Uterus (tissue), 2 donors: ENCODE data around the gene CLK2.

Experiments used
- POLR2A ChIP-seq, 2 donors: fragments of 450-650 bp; IDR thresholded peaks; one replicate each; pipeline ENCODE4 v1.6.1; 2016; ENCODE audit warnings: antibody characterized with exemption in 2 of 2, mild to moderate bottlenecking in 1 of 2, moderate library complexity in 1 of 2
- TF ChIP-seq, protein P1 (sequence below), 4 experiments: fragments of 200-600 bp in 2 of 4; fragments of 450-650 bp in 2 of 4; sonication (generic) in 2 of 4; IDR thresholded peaks; one replicate each; pipeline ENCODE4 v1.5.1; 2016 to 2019; ENCODE audit warnings: antibody characterized with exemption in 4 of 4, mild to moderate bottlenecking in 2 of 4, moderate library complexity in 1 of 4

- TF ChIP-seq, protein P1, sequence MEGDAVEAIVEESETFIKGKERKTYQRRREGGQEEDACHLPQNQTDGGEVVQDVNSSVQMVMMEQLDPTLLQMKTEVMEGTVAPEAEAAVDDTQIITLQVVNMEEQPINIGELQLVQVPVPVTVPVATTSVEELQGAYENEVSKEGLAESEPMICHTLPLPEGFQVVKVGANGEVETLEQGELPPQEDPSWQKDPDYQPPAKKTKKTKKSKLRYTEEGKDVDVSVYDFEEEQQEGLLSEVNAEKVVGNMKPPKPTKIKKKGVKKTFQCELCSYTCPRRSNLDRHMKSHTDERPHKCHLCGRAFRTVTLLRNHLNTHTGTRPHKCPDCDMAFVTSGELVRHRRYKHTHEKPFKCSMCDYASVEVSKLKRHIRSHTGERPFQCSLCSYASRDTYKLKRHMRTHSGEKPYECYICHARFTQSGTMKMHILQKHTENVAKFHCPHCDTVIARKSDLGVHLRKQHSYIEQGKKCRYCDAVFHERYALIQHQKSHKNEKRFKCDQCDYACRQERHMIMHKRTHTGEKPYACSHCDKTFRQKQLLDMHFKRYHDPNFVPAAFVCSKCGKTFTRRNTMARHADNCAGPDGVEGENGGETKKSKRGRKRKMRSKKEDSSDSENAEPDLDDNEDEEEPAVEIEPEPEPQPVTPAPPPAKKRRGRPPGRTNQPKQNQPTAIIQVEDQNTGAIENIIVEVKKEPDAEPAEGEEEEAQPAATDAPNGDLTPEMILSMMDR (IDR thresholded peaks at IDR 0.05), result no peak
- TF ChIP-seq POLR2A (IDR thresholded peaks at IDR 0.05), result no peak
Measured at GRCh38 chr1:155285063-155285462, 11.8 kb upstream of the CLK2 start.
